Measurements from ENCODE around the gene ATP2C2. TPM values are rescaled to one million over a fixed set of nuclear protein-coding genes. Genes with fewer than 3 reads are reported as not detected.

ATP2C2 gene
- total RNA-seq, 1 donor from 2014 or later: not detected

- DNase-seq (ENCODE audit: low spot score in 2 of 2): no peak
- H3K4me3 ChIP-seq: no peak overlapping the region
- no peaks in the 10 kb centered on the region for H3K9me3 ChIP-seq
- no peaks in the 10 kb centered on the region for H3K27me3 ChIP-seq
- no peak for TF ChIP-seq CTCF (IDR thresholded peaks at IDR 0.05)
- H3K27ac ChIP-seq: no peak overlapping the region
- no peaks in the 10 kb centered on the region for H3K4me1 ChIP-seq
- H3K36me3 ChIP-seq: peaks cover 28 to 67% of the 10 kb centered on the region in 2 donors
- intact Hi-C loops (cut with DNase I): no loop called here
Observed at GRCh38 chr16:84486551-84487235, 118.4 kb downstream of the ATP2C2 start.

GRCh38 chr16:84487358-84487757 lies 119.0 kb downstream of the ATP2C2 start:
- no peak for TF ChIP-seq CTCF (IDR thresholded peaks at IDR 0.05)
- Histone ChIP-seq H3K27ac (no peak overlapping the region), H3K9me3 (no peaks in the 10 kb centered on the region), H3K4me1 (no peaks in the 10 kb centered on the region), H3K4me3 (no peak overlapping the region), H3K27me3 (no peaks in the 10 kb centered on the region), H3K36me3 (peaks cover 28 to 60% of the 10 kb centered on the region in 2 donors)
- intact Hi-C loops (cut with DNase I): no loop called here
- DNase-seq (ENCODE audit: low spot score in 2 of 2): no peak

- DNase-seq (ENCODE audit: low spot score in 2 of 2): no peak
- H3K36me3 ChIP-seq: peaks cover 25 to 54% of the 10 kb centered on the region in 2 donors
- intact Hi-C loops (cut with DNase I): no loop called here
Observed at GRCh38 chr16:84489131-84489530, 120.8 kb downstream of the ATP2C2 start.

GRCh38 chr16:84495506-84495905 lies 127.2 kb downstream of the ATP2C2 start:
- H3K36me3 ChIP-seq: peaks cover 31 to 59% of the 10 kb centered on the region in 2 donors
- no peaks in the 10 kb centered on the region for H3K9me3 ChIP-seq
- peak in 1 of 2 donors; percentile 27 for DNase-seq (ENCODE audit: low spot score in 2 of 2)
- H3K4me1 ChIP-seq: no peaks in the 10 kb centered on the region
- no peaks in the 10 kb centered on the region for H3K27me3 ChIP-seq
- no peak for TF ChIP-seq CTCF (IDR thresholded peaks at IDR 0.05)
- intact Hi-C loops (cut with DNase I): no loop called here
- H3K4me3 ChIP-seq: no peak overlapping the region
- no peak overlapping the region for H3K27ac ChIP-seq

More at GRCh38 chr16:84489131-84489530, 120.8 kb downstream of the ATP2C2 start:
- Histone ChIP-seq H3K4me1 (no peaks in the 10 kb centered on the region), H3K27me3 (no peaks in the 10 kb centered on the region), H3K27ac (no peak overlapping the region), H3K9me3 (no peaks in the 10 kb centered on the region), H3K4me3 (no peak overlapping the region)
- no peak for TF ChIP-seq CTCF (IDR thresholded peaks at IDR 0.05)

- TF ChIP-seq CTCF (IDR thresholded peaks at IDR 0.05): no peak
- H3K9me3 ChIP-seq: no peaks in the 10 kb centered on the region
- H3K36me3 ChIP-seq: peaks cover 31 to 63% of the 10 kb centered on the region in 2 donors
- H3K27me3 ChIP-seq: no peaks in the 10 kb centered on the region
- H3K4me1 ChIP-seq: no peaks in the 10 kb centered on the region
- intact Hi-C loops (cut with DNase I): no loop called here
- no peak overlapping the region for H3K27ac ChIP-seq
- peak in 1 of 2 donors; percentile 38 for DNase-seq (ENCODE audit: low spot score in 2 of 2)
- H3K4me3 ChIP-seq: no peak overlapping the region
Observed at GRCh38 chr16:84496991-84497390, 128.7 kb downstream of the ATP2C2 start.

All from ascending aorta (tissue), 2 donors.